GM18868 (cell line): Measurements from ENCODE around the gene UBE2E2.
A peak's percentile ranks its signal among the peaks of the same experiment; 100 is the strongest.

Experiments
- ATAC-seq: cut with Tn5 transposase; IDR thresholded peaks from one replicate; pipeline ENCODE4 v1.9.1; 2021; ENCODE audit warnings: mild to moderate bottlenecking, moderate library complexity; ENCODE audit not compliant: unreplicated experiment

Gene UBE2E2

DNA sequence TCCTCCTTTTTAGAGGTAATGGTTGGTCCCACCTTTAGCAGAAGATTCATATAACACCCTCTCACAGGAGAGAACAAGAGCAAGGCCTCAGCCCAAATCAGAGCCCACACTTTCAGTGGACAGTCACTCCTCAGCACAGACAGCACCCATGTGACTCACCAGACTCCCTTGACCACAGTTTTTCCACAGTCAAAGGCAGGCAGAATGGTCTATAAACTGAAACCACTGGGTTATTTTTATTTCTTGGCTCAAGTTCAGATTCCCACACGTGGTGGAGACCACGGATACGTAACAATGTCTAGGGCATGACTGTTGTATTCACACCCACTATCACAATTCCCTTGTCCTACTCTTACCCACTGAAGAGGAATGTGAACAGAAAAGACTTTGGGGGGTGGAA is 364.8 kb downstream of the UBE2E2 start:
- no peak for ATAC-seq

DNA sequence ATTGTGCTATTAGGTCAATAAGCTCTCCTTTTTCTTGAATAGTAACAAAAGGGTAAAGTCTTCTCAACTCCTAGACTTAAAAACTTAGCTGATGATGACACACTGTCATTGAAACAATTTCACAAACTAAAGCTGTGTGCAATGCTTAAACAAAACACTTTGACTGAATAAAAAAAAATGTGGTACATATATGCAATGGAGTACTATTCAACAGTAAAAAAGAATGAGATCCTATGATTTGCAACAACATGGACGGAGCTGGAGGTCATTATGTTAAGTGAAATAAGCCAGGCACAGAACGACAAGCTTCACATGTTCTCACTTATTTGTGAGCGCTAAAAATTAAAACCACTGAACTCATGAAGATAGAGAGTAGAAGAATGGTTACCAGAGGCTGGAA is 370.7 kb downstream of the UBE2E2 start:
- ATAC-seq: no peak

DNA sequence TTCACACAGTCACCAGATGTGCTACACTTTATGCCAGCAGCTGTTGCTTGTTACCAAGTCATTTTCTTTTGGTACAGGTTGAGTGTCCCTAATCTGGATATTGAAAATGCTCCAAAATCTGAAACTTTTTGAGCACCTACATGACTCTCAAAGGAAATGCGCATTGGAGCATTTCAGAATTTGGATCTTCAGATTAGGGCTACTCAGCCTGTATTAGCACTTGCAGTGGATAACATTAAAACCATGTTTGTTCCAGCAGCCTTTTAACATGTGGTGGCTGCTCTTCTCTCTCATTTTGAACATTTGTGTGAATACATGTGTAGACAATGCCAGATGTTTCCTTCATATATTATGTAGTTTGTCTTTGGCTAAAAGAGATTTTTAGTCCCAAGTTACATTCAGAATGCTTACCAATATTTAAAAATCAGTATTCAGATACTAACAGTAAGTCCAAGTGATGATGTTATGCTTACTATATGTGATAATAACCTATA is 371.7 kb downstream of the UBE2E2 start:
- ATAC-seq: no peak

DNA sequence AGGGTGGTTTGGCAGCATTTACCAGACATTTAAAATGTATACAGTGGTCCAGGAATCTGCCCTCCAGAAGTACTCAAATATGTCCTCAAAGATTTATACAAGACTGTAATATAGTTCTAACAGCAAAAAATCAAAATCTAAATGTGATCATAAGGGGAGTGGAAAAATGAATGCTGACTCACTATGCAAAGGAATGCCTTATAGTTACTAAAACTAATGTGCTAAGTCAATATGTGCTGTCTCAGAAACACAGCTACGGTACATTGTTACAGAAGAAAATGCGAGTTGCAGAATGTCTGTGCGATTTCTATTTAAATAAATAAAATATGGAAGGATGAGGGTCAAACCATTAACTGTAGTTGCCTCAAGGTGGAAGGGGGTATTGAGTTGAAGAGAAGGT is 372.6 kb downstream of the UBE2E2 start:
- ATAC-seq: no peak

DNA sequence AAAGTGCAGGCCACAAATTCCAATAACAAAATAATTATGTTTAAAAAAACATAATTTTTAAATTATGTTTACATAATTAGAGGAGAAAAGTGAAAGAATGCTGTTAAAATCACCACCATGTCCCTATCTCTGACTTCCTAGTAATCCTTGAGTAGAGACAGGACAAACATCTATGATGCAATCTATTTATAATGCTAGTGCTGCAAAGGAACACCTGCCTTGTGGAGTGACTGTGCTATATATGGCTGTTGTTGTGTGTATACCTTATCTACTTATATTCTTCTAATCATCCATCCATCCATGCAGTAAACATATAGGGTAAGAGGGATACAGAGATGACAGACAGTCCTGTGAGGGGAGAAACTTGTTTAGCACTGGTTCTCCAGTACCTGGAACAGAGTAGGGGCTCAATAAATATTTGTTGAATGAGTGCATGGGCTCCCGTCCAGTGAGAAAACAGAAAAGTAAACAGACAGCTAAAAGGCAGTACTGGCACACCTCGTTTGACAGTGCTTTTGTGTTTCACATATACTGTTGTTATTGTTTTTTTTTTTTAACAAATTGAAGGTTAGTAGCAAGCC is 373.3 kb downstream of the UBE2E2 start:
- ATAC-seq: no peak

DNA sequence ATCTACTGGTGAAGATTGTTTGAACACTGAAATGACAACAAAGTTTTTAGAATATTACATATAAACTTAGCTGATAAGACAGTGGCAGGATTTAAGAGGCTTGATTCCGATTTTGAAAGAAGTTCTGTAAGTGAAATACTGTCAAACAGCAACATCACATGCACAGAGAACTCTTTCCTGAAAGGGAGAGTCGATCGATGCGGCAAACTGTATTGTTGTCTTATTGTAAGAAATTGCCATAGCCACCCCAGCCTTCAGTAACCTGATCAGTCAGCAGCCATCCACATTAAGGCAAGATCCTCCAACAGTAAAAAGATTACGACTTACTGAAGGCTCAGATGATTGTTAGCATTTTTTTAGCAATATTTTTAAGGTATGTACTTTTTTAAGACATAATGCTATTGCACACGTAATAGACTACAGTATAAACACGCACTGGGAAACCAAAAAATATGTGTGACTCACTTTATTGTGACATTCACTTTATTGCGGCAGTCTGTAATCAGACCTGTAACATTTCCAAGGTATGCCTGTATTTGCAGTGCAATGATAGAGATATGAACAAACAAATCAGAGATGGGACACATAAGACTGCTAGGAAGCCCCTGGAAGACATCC is 377.1 kb downstream of the UBE2E2 start:
- no peak for ATAC-seq

DNA sequence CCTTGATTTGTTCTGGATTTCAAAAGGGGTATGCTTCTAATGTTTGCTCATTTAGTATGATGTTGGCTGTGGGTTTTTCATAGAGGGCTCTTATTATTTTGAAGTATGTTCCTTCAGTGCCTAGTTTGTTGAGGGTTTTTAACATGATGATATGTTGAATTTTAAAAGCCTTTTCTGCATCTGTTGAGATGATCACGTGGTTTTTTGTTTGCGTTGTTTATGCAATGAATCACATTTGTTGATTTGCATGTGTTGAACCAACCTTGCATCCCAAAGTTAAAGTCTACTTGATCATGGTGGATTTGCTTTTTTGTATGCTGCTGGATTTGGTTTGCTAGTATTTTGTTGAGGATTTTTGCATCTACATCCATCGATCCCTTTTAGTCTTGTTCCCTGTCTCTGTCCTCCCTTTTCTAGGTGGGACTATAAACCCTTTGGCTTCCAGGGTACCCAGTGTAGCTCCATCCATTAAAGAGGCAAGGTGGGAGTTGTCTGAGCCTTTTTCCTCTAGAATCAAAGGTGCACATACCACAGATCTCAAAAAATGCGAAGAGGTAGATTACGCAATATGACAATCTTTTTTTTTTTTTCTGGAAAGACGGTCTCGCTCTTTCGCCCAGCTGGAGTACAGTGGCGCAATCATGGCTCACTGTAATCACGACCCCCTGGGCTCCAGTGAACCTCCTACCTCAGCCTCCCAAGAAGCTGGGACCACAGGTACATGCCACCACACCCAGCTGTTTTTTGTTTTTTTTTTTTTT is 381.0 kb downstream of the UBE2E2 start:
- ATAC-seq: no peak

DNA sequence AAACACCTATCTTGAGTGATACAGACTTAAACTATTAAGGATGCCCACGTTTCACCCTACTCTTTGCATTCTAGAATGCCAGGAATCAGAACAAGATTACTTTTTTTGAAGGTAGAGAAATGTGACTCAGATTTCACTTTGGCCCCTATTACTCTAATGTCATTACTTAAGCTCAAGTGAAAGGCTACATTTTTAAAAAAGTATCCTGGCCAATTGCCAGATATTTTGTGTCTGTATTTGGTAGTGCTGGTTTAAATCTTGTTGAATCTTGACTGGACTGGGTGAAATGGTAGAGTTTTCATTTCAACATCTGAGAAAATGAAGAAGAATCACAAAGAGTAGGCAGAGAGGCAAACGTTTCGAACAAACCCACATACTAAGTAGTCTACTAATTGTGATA is 384.4 kb downstream of the UBE2E2 start:
- ATAC-seq: no peak

DNA sequence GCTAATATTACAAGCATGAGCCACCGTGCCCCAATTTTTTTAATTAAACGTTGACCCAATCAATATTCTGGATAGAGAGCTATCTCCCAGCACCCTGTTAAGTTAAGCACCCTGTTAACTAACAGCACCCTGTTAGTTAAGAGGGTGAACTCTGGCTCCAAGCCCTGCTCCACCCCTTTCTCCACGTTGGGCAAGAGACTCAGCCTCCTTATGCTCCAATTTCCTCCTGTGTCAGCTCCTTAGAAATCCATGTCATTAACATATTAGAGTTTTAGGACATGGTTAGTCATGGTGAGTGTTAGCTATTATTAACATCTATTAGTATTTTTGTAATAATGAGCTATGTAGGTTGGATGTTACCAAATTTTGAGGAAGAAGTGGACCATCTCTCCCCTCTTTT is 385.4 kb downstream of the UBE2E2 start:
- ATAC-seq: no peak

DNA sequence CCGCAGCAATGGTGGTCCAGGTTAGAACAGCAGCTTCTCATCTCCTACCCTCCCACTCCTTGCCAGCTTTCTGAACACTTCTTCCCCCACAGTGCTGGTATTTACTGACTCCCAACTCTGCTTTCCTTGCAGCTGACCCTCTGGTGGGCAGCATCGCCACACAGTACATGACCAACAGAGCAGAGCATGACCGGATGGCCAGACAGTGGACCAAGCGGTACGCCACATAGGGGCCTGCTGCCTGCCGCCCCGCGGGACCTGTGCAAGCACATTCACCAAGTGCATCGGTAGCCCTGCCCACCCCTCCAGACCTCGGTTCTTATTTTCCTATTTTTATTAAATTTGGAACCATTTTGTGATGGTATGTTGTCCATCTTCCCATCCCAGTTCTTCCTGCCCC is 386.5 kb downstream of the UBE2E2 start:
- ATAC-seq: no peak

DNA sequence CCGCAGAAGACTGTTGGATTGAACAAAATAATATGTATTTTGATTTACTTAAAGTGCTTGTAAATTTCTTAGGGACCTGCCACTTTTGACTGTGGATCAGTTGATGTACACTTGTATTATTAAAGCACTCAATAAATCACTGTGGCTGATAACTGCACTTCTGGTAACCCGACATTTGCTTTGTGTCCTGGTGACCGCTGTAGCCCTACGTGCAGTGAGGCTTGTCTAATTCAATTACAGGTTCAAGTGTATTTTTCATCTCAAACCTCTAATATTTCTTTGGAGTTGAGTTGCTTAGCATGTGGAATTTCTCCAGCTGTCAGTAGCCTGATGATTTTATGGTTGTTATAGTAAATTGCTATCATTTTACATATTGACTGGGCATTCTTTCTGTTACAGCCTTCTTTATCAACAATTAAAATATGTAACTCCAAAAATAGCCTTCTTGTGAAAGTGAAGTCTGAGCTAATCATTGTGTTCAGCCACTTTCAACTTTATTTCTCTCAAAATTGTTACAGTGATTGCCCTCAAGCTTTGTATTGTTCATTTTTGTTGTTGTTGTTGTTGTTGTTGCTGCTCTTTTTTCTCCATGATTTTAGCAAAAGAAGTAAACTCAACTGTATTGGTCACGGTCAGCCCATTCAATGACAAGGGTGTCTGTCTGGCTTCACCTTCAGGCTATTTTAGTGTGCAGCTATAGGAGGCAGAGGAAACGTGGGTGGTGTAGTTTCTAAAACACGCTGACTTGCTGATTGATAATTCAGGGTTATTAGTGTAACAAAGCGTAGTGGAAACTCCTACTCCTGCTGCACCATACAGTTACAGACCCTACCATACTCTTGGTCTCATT is 387.5 kb downstream of the UBE2E2 start:
- peak; percentile 85 for ATAC-seq

DNA sequence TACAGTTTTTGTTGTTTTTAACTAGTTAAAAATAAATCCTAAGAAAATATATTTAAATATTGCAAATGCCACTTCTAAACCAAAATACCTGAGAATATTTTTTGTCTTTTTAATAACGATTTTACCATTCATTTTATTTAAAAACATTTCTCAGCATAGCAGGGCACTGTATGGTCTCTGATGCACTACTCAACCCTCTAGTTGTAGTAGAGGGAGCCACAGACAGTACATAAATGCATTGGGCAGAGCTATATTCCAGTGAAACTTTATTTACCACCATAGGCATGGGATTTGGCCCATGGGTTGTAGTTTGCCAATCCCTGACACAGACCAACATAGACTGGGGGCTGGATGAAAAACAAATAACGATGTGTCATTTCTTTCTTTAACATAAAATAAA is 388.2 kb downstream of the UBE2E2 start:
- ATAC-seq: no peak

DNA sequence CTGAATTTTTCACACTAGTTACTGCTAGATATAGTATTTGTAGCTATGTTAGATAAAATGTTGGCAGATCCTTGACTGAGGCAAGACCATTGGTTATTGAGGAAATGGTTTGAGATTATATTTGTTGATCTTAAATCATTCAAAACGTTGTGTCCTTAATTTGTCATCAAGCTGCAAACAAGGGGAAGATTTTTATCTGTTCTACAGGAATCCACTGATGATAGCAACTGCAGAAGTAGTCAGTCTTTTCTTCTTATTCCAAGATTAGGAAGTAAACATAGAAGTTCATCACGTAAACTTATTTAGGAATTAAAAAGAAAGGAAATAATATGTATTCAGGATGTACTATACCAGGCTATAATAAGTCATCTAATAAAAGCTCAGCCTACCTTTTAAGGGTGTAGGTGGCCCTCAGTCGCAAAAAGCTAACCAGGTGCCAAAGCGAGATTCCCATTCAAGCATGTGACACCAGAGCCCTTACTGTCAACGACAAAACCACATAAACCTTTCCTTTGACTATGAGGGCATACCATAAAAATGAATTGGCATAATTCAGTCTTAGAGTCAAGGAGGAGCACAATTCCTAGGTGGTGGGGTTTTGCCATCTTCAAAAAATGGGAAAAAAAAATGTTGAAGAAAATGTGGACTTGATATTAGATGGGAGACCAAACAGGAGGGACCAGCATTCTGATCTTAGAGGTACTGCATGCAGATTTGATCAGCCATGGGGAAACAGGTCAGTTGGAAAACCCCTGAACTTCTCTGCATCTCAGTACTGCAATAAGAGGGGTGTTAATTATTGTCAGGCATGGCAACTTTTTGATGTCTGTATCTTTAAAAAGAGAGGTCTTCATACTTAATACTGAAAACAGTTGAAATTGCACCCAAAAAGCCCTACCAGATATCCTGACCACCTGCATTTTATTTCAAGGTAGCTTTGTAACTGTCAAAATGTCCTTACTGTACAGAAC is 390.1 kb downstream of the UBE2E2 start:
- peak; percentile 47 for ATAC-seq

DNA sequence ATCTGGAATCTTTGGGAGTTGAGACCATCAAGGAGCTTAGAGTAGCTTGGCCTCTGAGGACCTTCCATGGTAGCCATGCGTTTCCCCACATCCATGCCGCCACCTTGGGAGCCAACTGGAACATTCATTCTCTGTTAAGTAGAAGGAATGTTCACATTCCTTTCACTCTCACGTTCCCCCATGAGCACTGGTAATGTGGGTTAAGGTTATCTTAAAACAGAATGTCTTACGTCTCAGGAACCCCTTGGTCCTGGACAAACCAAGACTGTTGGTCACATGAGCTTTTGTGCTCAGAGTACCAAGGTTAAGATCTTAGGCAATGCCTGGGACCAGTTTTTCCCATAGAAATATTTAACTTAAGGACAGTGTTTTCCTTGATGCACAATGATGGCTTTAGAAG is 390.9 kb downstream of the UBE2E2 start:
- no peak for ATAC-seq

DNA sequence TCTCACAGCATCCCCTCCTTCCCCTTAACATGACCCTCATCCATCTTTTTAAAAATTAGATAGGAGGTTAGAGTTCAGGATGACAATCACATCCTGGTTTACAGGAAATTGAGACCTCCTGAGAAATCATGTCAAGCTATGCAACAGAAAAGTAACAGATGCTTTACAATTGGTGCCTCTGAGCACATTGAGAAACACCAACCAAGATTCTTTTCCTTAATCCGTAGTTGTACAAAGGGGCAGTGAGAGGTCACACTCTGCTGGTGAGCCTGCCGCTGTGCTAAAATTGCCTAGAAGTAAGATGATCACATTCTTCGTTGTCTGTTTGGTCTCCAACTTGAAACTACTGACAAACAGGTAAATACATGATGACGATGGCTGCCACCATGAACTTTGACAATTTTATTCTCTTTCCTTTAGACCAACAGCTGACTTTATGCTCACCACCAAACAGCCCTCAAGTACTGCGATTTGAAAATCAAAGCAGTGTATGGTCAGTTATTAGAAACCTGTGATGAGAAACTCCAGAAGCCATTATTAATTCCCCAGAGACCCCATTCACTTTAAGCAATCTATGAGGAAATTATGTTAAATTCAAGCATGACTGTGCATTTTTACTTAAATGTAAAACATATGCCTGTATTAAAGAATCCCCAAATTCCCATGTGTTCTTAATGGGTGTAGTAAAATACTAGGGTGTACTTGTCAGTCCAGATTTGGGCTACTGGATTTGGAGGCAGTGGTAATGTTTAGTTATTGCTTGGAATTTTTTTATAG is 392.0 kb downstream of the UBE2E2 start:
- no peak for ATAC-seq

DNA sequence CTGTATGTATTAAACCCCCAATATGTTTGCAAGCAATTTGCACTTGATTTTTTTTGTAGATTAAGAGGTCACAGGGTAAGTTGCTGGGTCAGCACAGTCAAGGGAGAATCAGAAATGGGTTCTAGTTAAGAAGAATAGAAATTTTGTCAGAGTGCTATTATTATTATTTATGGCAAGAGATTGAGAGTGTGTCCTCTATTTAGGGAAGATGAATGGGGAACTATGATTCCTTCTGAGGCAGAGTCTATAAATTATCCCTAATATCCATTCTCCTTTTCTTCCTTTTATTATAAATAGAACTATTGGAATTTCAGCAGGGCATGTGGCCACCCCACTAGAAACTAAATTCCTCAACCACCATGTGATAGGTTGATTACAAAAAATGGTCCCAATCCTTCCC is 392.7 kb downstream of the UBE2E2 start:
- ATAC-seq: no peak

DNA sequence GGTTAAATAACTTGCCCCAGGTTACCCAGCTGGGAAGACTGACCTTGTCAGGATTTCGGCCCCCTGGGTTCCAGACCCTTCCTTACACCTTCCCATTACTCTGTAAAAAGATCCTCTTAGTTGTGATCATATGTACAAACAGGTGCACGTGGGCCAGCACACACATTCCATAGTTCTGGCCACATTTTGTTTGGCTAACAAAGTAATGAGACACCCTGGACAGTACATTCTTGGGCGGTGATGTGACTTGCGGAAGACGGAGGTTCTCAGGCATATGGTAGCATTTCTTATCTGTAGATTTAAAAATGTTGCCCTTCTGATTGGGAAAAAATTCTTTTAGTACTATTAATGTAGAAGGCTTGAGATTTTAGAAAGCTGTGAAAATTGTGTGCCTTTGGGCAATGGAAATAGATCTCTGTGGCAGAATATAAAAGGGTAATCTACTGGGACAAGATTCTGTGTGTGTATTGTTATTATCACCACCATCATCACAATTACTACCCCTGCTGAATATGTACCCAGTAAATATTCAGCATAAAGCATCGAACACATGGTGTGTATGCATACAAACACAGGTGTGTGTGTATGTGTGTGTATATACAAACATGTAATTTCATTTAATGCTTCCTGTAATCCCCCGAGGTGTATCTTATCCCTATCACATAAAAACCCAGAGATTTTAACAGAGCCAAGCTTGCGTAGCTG is 397.2 kb downstream of the UBE2E2 start:
- no peak for ATAC-seq

DNA sequence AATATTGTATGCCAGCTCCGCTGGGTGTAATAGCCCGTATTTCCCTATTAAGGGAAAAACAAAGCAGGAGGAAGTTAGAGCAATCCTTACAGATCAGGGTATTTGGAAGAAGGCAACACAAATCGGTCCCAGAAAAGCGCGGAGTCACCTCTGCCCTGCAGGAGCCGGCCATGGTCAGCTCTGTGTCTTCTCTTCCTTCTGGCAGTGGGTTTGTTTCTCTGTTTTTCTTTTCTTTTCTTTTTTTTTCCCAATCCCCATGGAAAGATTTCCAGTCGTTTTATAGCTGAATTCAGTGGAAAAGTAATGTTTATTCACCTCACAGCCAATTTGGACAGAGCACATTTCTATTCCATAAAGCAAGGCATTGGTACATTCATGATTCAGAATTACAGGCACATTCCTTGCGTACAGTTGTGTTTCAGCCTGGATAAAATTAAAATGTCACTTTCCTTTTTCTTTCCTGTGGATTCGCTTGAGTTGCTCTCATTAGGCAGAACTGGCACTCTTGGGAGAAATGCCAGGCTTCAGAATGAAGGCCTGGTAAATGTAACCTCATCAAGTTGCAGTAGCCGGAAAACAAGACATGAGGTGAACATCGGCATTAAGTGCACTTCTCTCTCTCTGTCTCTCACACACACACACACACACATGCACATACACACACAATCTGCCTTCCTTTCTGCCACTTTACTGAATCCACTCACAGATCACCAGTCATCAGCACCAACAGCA is 398.1 kb downstream of the UBE2E2 start:
- ATAC-seq: no peak
